GM12892 (cell line): ENCODE results near the gene PGBD5.

Source experiments
- POLR2AphosphoS5 ChIP-seq: IDR thresholded peaks from 2 replicates; pipeline ENCODE4 v1.6.1; 2011; ENCODE audit warnings: low read depth, low read length, control low read depth
- TAF1 ChIP-seq: IDR thresholded peaks from 2 replicates; pipeline ENCODE4 v1.6.1; 2011; ENCODE audit warnings: low read depth, mild to moderate bottlenecking, control low read depth, low read length, borderline replicate concordance

GRCh38 chr1:230280054-230280795, 145.9 kb downstream of the PGBD5 start:
- TF ChIP-seq TAF1: no peak
- no peak for TF ChIP-seq POLR2AphosphoS5
